ENCODE data around the gene CTBP2. TPM values are rescaled to one million over a fixed set of nuclear protein-coding genes. Genes with fewer than 3 reads are reported as not detected.

CTBP2 gene
- total and polyA plus RNA-seq, 2 donors from 2014 or later: 33.1 to 111 TPM

DNA sequence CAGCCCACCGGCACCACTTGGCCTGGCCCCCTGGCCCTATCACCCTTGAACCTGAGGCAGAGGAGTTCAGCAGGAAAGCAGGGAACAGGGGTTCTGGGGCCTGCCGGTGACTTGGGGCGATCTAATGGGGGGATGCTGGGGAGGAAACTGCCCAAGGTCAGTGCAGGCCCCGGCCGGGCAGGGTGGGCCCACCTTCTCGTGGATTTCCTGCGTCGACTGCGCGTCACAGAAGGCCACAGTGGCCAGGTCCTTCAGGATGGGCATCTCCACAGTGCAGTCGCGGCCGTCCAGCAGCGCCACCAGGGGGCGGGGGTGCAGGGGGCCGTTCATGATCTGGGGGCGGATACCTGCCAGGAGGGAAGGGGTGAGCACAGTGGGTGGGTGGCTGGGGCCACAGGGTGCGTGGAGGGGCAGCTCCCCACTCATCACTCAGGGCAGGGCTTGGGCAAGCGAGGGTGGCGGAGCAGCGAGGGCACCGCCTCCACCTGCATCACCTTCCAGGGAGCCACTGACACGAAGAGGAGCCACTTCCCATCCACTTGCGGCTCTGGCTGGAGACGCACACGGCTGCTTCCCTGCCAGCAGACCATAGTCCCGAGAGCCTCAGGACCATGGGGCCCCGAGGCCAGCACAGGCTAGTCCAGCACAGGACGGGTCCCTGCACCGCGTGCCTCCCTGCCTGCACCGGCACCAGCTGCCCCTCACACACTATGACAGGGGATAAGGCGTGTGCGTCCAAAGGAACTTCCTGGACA lies 157.0 kb downstream of the CTBP2 start:
- no peak overlapping the region for H3K4me3 ChIP-seq (ENCODE audit: low read length in 3 of 3)
- no peaks in the 10 kb centered on the region for H3K9me3 ChIP-seq (ENCODE audit: control insufficient read depth in 2 of 3, insufficient read depth in 1 of 3, low read length in 3 of 3)
- no peak overlapping the region for H3K27ac ChIP-seq (ENCODE audit: low read depth in 2 of 2, low read length in 2 of 2)
- H3K9ac ChIP-seq (ENCODE audit: low read length in 3 of 3): no peak overlapping the region
- H3K4me1 ChIP-seq (ENCODE audit: control insufficient read depth in 2 of 3, insufficient read depth in 2 of 3, low read depth in 1 of 3, low read length in 3 of 3): peaks cover 0 to 15% (median 0%) of the 10 kb centered on the region in 3 donors
- no peak for FAIRE-seq
- peak in 2 of 5 donors; percentile 44 to 54 for DNase-seq
- H3K36me3 ChIP-seq (ENCODE audit: control insufficient read depth in 2 of 3, insufficient read depth in 3 of 3, low read length in 3 of 3): peaks cover 0 to 43% (median 14%) of the 10 kb centered on the region in 3 donors
- intact Hi-C loops (cut with DNase I): no loop called here
- H3K27me3 ChIP-seq (ENCODE audit: control insufficient read depth, insufficient read depth, low read length): no peaks in the 10 kb centered on the region
- TF ChIP-seq, protein P1, sequence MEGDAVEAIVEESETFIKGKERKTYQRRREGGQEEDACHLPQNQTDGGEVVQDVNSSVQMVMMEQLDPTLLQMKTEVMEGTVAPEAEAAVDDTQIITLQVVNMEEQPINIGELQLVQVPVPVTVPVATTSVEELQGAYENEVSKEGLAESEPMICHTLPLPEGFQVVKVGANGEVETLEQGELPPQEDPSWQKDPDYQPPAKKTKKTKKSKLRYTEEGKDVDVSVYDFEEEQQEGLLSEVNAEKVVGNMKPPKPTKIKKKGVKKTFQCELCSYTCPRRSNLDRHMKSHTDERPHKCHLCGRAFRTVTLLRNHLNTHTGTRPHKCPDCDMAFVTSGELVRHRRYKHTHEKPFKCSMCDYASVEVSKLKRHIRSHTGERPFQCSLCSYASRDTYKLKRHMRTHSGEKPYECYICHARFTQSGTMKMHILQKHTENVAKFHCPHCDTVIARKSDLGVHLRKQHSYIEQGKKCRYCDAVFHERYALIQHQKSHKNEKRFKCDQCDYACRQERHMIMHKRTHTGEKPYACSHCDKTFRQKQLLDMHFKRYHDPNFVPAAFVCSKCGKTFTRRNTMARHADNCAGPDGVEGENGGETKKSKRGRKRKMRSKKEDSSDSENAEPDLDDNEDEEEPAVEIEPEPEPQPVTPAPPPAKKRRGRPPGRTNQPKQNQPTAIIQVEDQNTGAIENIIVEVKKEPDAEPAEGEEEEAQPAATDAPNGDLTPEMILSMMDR (IDR thresholded peaks at IDR 0.05; ENCODE audit: borderline replicate concordance, extremely low read depth, insufficient read depth): no peak

DNA sequence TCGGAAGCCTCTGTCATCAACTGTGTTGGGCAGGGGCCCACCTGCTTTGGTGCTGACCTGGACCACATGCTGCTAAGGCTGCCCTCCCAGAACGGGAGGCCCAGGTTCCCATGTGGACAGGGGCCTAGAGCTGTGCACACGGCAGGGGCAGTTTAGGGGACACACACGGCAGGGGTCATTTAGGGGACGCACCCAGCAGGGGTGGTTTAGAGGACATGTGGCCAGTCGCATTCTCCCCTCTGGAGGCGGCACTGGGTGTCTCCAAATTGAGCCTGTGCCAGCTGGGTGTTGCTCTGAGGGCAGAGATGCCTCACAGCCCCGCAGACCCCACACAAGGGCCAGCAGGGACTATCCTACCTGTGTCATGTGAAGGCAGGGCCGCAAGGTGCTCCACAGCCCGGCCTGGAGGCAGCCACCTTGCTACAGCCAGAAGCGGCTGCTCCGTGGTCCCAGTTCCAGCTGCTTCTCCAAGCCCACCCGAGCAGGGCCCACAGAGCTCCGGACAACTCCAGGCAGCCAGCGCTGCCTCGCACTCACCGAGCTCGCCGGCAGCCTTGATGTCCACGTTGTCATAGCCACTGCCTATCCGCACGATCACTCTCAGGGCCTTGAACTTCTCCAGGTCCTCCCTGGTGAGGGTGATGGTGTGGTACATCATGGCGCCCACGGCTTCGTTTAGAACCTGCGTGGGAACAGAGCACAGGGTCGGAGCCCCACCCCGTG lies 157.8 kb downstream of the CTBP2 start:
- H3K9me3 ChIP-seq (ENCODE audit: control insufficient read depth in 2 of 3, insufficient read depth in 1 of 3, low read length in 3 of 3): no peaks in the 10 kb centered on the region
- no peak overlapping the region for H3K4me3 ChIP-seq (ENCODE audit: low read length in 3 of 3)
- no peak overlapping the region for H3K27ac ChIP-seq (ENCODE audit: low read depth in 2 of 2, low read length in 2 of 2)
- H3K4me1 ChIP-seq (ENCODE audit: control insufficient read depth in 2 of 3, insufficient read depth in 2 of 3, low read depth in 1 of 3, low read length in 3 of 3): peaks cover 0 to 14% (median 0%) of the 10 kb centered on the region in 3 donors
- H3K9ac ChIP-seq (ENCODE audit: low read length in 3 of 3): no peak overlapping the region
- FAIRE-seq (no peak), DNase-seq (peak in 2 of 5 donors; percentile 26 to 37)
- H3K27me3 ChIP-seq (ENCODE audit: control insufficient read depth, insufficient read depth, low read length): no peaks in the 10 kb centered on the region
- TF ChIP-seq, protein P1 (IDR thresholded peaks at IDR 0.05; ENCODE audit: borderline replicate concordance, extremely low read depth, insufficient read depth): no peak
- intact Hi-C loops (cut with DNase I): no loop called here
- peaks cover 0 to 44% (median 20%) of the 10 kb centered on the region in 3 donors for H3K36me3 ChIP-seq (ENCODE audit: control insufficient read depth in 2 of 3, insufficient read depth in 3 of 3, low read length in 3 of 3)

DNA sequence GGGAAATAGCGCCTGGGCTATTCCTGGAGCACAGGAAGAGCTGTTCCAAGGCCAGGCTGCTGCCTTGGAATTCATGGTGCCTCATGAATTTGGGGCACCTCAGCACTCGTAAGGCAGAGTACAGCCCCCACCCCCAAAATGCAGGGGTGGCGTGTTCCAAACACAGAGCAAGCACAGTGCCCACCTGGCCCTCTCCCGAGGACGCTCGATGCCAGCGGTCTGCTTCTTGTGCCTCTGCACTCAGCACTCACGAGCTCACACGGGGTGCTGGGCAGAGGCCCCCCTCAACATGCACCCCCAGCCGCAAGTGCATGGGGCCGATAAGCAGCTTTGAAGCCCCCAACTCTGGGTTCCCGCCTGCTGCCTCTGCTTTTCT lies 158.3 kb downstream of the CTBP2 start:
- FAIRE-seq: no peak
- DNase-seq: peak in 1 of 5 donors; percentile 33
- H3K4me3 ChIP-seq (ENCODE audit: low read length in 3 of 3): no peak overlapping the region
- H3K4me1 ChIP-seq (ENCODE audit: control insufficient read depth in 2 of 3, insufficient read depth in 2 of 3, low read depth in 1 of 3, low read length in 3 of 3): peaks cover 0 to 9% (median 0%) of the 10 kb centered on the region in 3 donors
- H3K36me3 ChIP-seq (ENCODE audit: control insufficient read depth in 2 of 3, insufficient read depth in 3 of 3, low read length in 3 of 3): peaks cover 0 to 49% (median 22%) of the 10 kb centered on the region in 3 donors
- no peaks in the 10 kb centered on the region for H3K9me3 ChIP-seq (ENCODE audit: control insufficient read depth in 2 of 3, insufficient read depth in 1 of 3, low read length in 3 of 3)
- TF ChIP-seq, protein P1 (IDR thresholded peaks at IDR 0.05; ENCODE audit: borderline replicate concordance, extremely low read depth, insufficient read depth): no peak
- intact Hi-C loops (cut with DNase I): no loop called here
- no peak overlapping the region for H3K9ac ChIP-seq (ENCODE audit: low read length in 3 of 3)
- H3K27ac ChIP-seq (ENCODE audit: low read depth in 2 of 2, low read length in 2 of 2): no peak overlapping the region
- H3K27me3 ChIP-seq (ENCODE audit: control insufficient read depth, insufficient read depth, low read length): no peaks in the 10 kb centered on the region

Measured in kidney (tissue), 14 donors.